Psoas muscle (tissue), 8 donors: Measurements from ENCODE around the gene SYS1. TPM values are rescaled to one million over a fixed set of nuclear protein-coding genes. Genes with fewer than 3 reads are reported as not detected.

ENCODE experiments used
- ATAC-seq, 4 donors: fragments of 200-7000 bp; cut with Tn5 transposase; one replicate each; pipeline ENCODE4 v1.9.1; 2020; ENCODE audit warnings: moderate library complexity in 3 of 4, mild to moderate bottlenecking in 2 of 4
- DNase-seq, 2 donors: peaks; one replicate each; pipeline ENCODE4 v3.0.0-alpha.2; 2020
- H3K27ac ChIP-seq: fragments of 200-600 bp; one replicate; pipeline ENCODE4 v1.8.0; 2022
- H3K27me3 ChIP-seq, 3 donors: fragments of 200-600 bp in 1 of 3; one replicate each; pipeline versions ENCODE4 v1.6.1 to v1.8.0; 2013 to 2022; ENCODE audit warnings: low read length in 2 of 3, mild to moderate bottlenecking in 2 of 3, moderate library complexity in 1 of 3; ENCODE audit not compliant: insufficient read depth in 3 of 3
- H3K36me3 ChIP-seq, 2 donors: fragments of 200-600 bp in 1 of 2; one replicate each; pipeline versions ENCODE4 v1.6.1 to v1.8.0; 2013 to 2022; ENCODE audit warnings: low read depth in 1 of 2, mild to moderate bottlenecking in 1 of 2, moderate library complexity in 1 of 2; ENCODE audit not compliant: insufficient read depth in 1 of 2
- H3K4me1 ChIP-seq: fragments of 200-600 bp; one replicate; pipeline ENCODE4 v1.8.0; 2022
- H3K4me3 ChIP-seq: fragments of 200-600 bp; one replicate; pipeline ENCODE4 v1.8.0; 2022; ENCODE audit warnings: mild to moderate bottlenecking
- H3K9me3 ChIP-seq: fragments of 200-600 bp; one replicate; pipeline ENCODE4 v1.8.0; 2022
- CTCF ChIP-seq: fragments of 200-600 bp; IDR thresholded peaks from one replicate; pipeline ENCODE4 v1.8.0; 2022; ENCODE audit warnings: antibody characterized with exemption
- WGBS, 3 donors: extraction: QIAGEN DNeasy Blood & Tissue Kit; methylation state at CpG; one replicate each; pipeline versions ENCODE4 v1.1.6 to v1.1.7; 2013; 5-methylcytosine and 5-hydroxymethylcytosine counted together
- intact Hi-C, 2 donors: fragments of 100-400 bp; cut with DNase I; formaldehyde crosslinking; loops; one replicate each; pipeline versions ENCODE4 v1.11.0 to v1.14.2; 2022
- polyA plus RNA-seq, 3 donors: library from polyadenylated mRNA; stranded (reverse); fragments of 200-250 nt; gene quantifications; one replicate each; pipeline ENCODE4 v1.2.3, GENCODE V29; 2013
- total RNA-seq, 4 donors: library from RNA; stranded (reverse); fragmentation: NEBNext Ultra II Directional in 2 of 4; extraction: Animal tissue kit (Norgen Biotek cat#: 25700) in 2 of 4; gene quantifications; one replicate each; pipeline versions ENCODE4 v1.2.1 to v1.2.4, GENCODE V29; 2021 to 2023
- donor health status: healthy with polysubstance abuse.
- donor health status: DM: no; HTN: no; CAD: no; lungs with moderate emphysema.
- donor health status: Bipolar disorder and iron deficiency.
- donor health status: healthy.
- donor health status: DM: yes; HTN: yes; CAD: no.
- donor health status: DM: no; HTN: no; CAD: no.
- donor health status: DM: no; HTN: no; CAD: no.
- donor health status: DM: yes; HTN: yes; CAD: no.

SYS1 gene
- total and polyA plus RNA-seq, 7 donors = 17.1 to 73.3 (median 29.6) TPM

- ATAC-seq (no peak), DNase-seq (no peak)
- 32 to 48% (median 33%) methylated on average over 6 of the region's 6 CpGs for WGBS, 3 donors
- intact Hi-C loops = loop anchor here in 1 of 2 donors (10.0 kb wide), 1 partner anchor 1139 kb away; no protein-coding TSS in a partner anchor
- no peak for TF ChIP-seq CTCF
- peak overlapping the region; percentile 94 for H3K27ac ChIP-seq
- peaks cover 0 to 13% of the 10 kb centered on the region in 2 donors for H3K36me3 ChIP-seq
- peaks cover 65% of the 10 kb centered on the region for H3K4me1 ChIP-seq
- H3K27me3 ChIP-seq = no peaks in the 10 kb centered on the region
- peak overlapping the region; percentile 79 for H3K4me3 ChIP-seq
- no peaks in the 10 kb centered on the region for H3K9me3 ChIP-seq
Measured at GRCh38 chr20:45343532-45344167, 19.3 kb upstream of the SYS1 start.

- Histone ChIP-seq H3K4me3 (peak overlapping the region; percentile 79), H3K4me1 (peaks cover 58% of the 10 kb centered on the region), H3K27me3 (no peaks in the 10 kb centered on the region), H3K36me3 (peaks cover 0 to 13% of the 10 kb centered on the region in 2 donors), H3K27ac (peak overlapping the region; percentile 94), H3K9me3 (no peaks in the 10 kb centered on the region)
- DNase-seq (peak; percentile 79 to 82), ATAC-seq (peak; percentile 45 to 63 (median 60))
- intact Hi-C loops = loop anchor here in 1 of 2 donors (10.0 kb wide), 1 partner anchor 1140 kb away; no protein-coding TSS in a partner anchor
- TF ChIP-seq CTCF = no peak
- WGBS, 3 donors = 26 to 30% (median 27%) methylated on average over 9 of the region's 9 CpGs
Measured at GRCh38 chr20:45344168-45344860, 18.6 kb upstream of the SYS1 start.

- DNase-seq (no peak), ATAC-seq (peak in 2 of 4 donors; percentile 15 to 18)
- Histone ChIP-seq H3K36me3 (peaks cover 0 to 8% of the 10 kb centered on the region in 2 donors), H3K4me3 (peak overlapping the region; percentile 79), H3K27ac (peak overlapping the region; percentile 94), H3K9me3 (no peaks in the 10 kb centered on the region), H3K27me3 (no peaks in the 10 kb centered on the region), H3K4me1 (peaks cover 48% of the 10 kb centered on the region)
- intact Hi-C loops = loop anchor here in 1 of 2 donors (10.0 kb wide), 1 partner anchor 1141 kb away; no protein-coding TSS in a partner anchor
- TF ChIP-seq CTCF = no peak
- WGBS, 3 donors = 56 to 63% (median 56%) methylated on average over 9 of the region's 9 CpGs
Measured at GRCh38 chr20:45345104-45345936, 17.6 kb upstream of the SYS1 start.

- Histone ChIP-seq H3K36me3 (no peaks in the 10 kb centered on the region), H3K9me3 (no peaks in the 10 kb centered on the region), H3K27ac (peak overlapping the region; percentile 94), H3K4me1 (peaks cover 38% of the 10 kb centered on the region), H3K27me3 (no peaks in the 10 kb centered on the region), H3K4me3 (peak overlapping the region; percentile 79)
- no peak for TF ChIP-seq CTCF
- intact Hi-C loops = loop anchor here (2.0 to 10.0 kb wide), 2 partner anchors 16 to 1142 kb away; partner anchors contain the start of gene SYS1 (in 1 of the 2)
- DNase-seq (peak; percentile 45 to 67), ATAC-seq (peak; percentile 29 to 53 (median 39))
- 18 to 46% (median 33%) methylated on average over 3 of the region's 3 CpGs for WGBS, 3 donors
Measured at GRCh38 chr20:45346291-45346718, 16.7 kb upstream of the SYS1 start.
